DND-41 (cell line): ENCODE data around the gene SLC24A4.

Experiments used
- CTCF ChIP-seq: IDR thresholded peaks from 2 replicates; pipeline ENCODE4 v1.5.1; 2012; ENCODE audit warnings: borderline replicate concordance, low read length, moderate library complexity, mild to moderate bottlenecking; ENCODE audit not compliant: poor library complexity, severe bottlenecking; ENCODE audit errors: extremely low read depth
- EZH2 ChIP-seq: IDR thresholded peaks from 3 replicates; pipeline ENCODE4 v1.6.1; 2012; ENCODE audit warnings: borderline replicate concordance, low read depth, mild to moderate bottlenecking, moderate library complexity, low read length, inconsistent platforms; ENCODE audit not compliant: severe bottlenecking

- TF ChIP-seq CTCF (no peak), EZH2 (no peak)
These were observed 88.2 kb downstream of the SLC24A4 start for GRCh38 chr14:92411135-92411534.
